Measurements from ENCODE around the gene YPEL2.

The YPEL2 gene

DNA sequence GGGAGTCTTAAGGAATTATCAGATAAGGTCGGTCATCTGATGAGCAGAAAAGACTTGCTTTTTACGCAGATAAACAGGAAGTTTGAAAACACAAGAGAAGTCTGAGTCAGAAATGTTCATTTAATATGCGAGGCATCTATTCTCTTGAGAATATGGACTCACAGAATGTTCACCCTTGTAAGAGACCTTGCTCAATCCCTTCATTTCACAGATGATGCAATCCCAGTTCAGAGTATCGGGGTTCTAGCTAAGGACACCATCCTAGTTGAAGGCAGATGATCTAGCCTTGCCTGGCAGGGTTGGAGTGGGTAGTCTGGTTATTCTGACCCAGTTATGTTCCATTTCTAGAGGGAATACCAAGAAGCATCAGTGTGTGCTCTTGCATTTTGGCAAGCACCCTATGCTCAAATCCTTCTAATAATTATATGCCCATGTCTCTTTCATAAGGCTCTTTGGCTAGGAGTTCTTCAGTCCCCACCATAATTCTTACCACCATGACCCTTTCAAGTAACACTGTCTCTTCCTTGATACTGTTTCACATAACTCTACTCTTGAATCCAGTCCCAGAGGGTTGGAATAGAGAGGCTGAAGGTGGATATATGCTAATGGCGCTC is 42.5 kb downstream of the YPEL2 start:
- TF ChIP-seq, protein P1, sequence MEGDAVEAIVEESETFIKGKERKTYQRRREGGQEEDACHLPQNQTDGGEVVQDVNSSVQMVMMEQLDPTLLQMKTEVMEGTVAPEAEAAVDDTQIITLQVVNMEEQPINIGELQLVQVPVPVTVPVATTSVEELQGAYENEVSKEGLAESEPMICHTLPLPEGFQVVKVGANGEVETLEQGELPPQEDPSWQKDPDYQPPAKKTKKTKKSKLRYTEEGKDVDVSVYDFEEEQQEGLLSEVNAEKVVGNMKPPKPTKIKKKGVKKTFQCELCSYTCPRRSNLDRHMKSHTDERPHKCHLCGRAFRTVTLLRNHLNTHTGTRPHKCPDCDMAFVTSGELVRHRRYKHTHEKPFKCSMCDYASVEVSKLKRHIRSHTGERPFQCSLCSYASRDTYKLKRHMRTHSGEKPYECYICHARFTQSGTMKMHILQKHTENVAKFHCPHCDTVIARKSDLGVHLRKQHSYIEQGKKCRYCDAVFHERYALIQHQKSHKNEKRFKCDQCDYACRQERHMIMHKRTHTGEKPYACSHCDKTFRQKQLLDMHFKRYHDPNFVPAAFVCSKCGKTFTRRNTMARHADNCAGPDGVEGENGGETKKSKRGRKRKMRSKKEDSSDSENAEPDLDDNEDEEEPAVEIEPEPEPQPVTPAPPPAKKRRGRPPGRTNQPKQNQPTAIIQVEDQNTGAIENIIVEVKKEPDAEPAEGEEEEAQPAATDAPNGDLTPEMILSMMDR (IDR thresholded peaks at IDR 0.05; ENCODE audit: low read depth, low read length), result no peak
- H3K4me3 ChIP-seq (ENCODE audit: low read depth, low read length), result no peak overlapping the region

DNA sequence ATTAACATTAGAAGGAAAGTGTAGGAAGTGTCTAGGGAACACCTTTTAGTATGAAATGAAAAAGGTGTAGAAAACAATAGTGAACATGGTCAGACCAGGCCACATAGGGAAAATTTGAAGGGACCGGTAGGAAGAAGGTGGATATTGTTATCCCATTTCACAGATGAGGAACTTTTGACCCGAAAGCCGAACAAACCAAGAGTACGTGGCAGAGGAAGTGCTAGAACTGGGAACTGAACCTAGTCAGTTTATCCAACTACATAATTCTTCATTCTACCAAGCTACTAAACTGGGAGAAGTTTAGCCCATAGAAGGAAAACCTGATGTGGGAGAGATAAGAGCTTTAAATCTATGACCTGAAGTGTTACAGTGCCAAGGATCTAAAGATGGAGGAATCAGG is 43.2 kb downstream of the YPEL2 start:
- no peak overlapping the region for H3K4me3 ChIP-seq (ENCODE audit: low read depth, low read length)
- TF ChIP-seq, protein P1 (IDR thresholded peaks at IDR 0.05; ENCODE audit: low read depth, low read length), result no peak

DNA sequence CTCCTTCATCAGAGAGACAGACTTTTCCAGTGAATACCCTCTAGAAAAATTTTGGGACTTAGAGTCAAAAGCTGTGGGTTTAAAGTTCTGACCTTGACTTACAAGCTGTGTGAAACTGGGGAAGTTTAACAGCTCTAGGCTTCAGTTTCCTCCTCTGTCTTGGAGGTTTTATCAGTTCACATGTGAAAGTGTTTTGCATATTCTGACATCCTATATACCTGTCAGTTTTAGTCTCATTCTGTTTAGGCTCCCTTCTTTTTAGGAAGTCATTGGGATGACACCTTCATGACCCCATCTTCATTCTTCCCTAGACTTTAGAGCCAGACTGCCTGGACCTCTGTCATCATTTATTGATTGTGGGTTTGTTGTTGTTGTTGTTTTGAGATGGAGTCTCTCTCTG is 44.4 kb downstream of the YPEL2 start:
- TF ChIP-seq, protein P1 (IDR thresholded peaks at IDR 0.05; ENCODE audit: low read depth, low read length), result no peak
- no peak overlapping the region for H3K4me3 ChIP-seq (ENCODE audit: low read depth, low read length)

DNA sequence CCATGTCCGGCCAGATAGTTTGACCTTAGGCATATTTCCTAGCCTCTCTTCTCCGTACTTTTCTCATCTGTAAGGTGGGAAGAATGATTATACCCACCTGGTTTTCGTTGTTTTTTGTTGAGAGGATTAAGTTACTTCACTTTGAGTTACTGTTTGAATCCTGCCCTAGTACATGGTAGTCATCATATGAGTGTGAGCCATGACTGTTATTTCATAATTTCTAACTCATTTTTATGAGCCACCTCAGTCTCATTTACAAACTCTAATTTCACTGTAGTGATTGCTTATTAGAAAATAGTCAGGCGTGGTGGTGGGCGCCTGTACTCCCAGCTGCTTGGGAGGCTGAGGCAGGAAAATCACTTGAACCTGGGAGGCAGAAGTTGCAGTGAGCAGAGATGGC is 45.1 kb downstream of the YPEL2 start:
- TF ChIP-seq, protein P1 (IDR thresholded peaks at IDR 0.05; ENCODE audit: low read depth, low read length), result no peak
- no peak overlapping the region for H3K4me3 ChIP-seq (ENCODE audit: low read depth, low read length)

DNA sequence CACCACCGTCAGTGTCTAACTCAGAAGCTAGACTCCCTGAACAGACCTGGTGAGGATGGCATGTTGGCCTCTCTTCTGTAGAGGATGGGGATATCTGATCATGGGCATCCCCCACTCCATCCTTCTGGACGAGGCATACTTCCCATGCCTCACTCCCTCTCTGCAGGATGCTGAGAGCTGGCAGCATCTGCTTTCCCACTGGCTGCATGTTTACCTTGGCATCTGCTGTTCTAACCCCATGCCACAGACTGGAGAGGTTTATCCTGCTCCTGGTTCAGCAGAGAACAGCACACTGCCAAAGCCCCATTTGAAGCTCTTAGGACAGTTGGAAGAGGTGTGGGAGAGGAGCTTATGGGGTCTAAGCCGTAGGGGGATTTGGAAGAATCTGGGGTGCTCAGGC is 46.0 kb downstream of the YPEL2 start:
- H3K4me3 ChIP-seq (ENCODE audit: low read depth, low read length), result no peak overlapping the region
- TF ChIP-seq, protein P1 (IDR thresholded peaks at IDR 0.05; ENCODE audit: low read depth, low read length), result no peak

DNA sequence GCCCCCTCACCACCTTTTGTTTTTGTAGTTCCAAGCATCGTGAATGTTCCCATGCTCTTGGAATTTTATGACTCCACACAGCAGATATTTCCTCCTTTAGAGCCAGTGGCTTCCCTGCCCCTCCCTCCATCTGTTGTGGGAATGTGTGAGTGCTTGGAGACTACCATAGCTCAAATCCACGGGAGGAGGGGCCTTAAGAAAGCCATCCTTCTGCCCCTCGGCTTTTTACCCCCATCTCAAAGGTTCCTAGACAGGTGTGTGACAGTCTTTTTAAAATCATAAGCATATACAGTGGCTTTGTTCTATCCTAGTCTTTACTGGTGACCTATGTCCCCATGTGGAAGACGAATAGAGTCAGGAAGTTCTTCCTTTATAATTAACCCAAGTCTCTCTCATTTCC is 47.2 kb downstream of the YPEL2 start:
- no peak overlapping the region for H3K4me3 ChIP-seq (ENCODE audit: low read depth, low read length)
- TF ChIP-seq, protein P1 (IDR thresholded peaks at IDR 0.05; ENCODE audit: low read depth, low read length), result no peak

DNA sequence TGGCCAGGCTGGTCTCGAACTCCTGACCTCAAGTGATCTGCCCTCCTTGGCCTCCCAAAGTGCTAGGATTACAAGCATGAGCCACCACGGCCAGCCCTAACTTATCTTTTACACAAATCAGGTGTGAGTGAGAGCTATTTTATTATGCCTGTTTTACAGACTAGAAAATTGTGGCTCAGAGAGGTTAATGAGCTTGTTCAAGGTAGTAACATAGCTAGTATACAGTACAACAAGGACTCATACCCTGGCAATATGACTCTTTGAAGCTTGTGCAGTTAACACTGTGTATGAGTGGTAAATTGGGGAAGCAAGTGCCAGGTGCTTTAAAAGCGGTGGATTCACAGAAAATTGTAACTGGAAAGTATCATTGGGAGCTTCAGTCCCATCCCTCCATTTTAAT is 49.0 kb downstream of the YPEL2 start:
- TF ChIP-seq, protein P1 (IDR thresholded peaks at IDR 0.05; ENCODE audit: low read depth, low read length), result no peak

More for the DNA sequence above, 49.0 kb downstream of the YPEL2 start:
- H3K4me3 ChIP-seq (ENCODE audit: low read depth, low read length), result no peak overlapping the region
